OCI-LY3 (cell line): ENCODE measurements around the gene ACOT11.

Experiments used
- H2AFZ ChIP-seq: fragments of 200-600, 300-600 bp; shearing (Covaris generic); 2 replicates; pipeline ENCODE4 v1.6.0; 2014; ENCODE audit warnings: antibody characterized with exemption, low read depth, low read length
- H3K27ac ChIP-seq: fragments of 200-600, 300-600 bp; sonication (generic); 2 replicates; pipeline ENCODE4 v1.5.1; 2014; ENCODE audit warnings: mild to moderate bottlenecking, low read length, moderate library complexity, mixed read lengths
- H3K27me3 ChIP-seq: fragments of 200-600, 300-600 bp; sonication (generic); 2 replicates; pipeline ENCODE4 v1.6.1; 2014; ENCODE audit warnings: low read depth, low read length, mixed read lengths
- H3K36me3 ChIP-seq: fragments of 200-600, 300-600 bp; sonication (generic); replicated peaks from 2 replicates; pipeline ENCODE3; 2014; ENCODE audit warnings: low read depth, low read length, mixed read lengths
- H3K4me1 ChIP-seq: fragments of 300-600, 200-600 bp; sonication (generic); 2 replicates; pipeline ENCODE4 v1.6.1; 2014; ENCODE audit warnings: low read length, mixed read lengths
- H3K4me2 ChIP-seq: fragments of 200-600, 300-600 bp; sonication (generic); 2 replicates; pipeline ENCODE4 v1.6.1; 2014; ENCODE audit warnings: low read length, mixed read lengths
- H3K4me3 ChIP-seq: fragments of 300-600, 200-600 bp; sonication (generic); 2 replicates; pipeline ENCODE4 v1.5.1; 2014; ENCODE audit warnings: antibody characterized with exemption, mild to moderate bottlenecking, low read length, moderate library complexity
- H3K79me2 ChIP-seq: fragments of 300-600, 200-600 bp; shearing (Covaris generic); 2 replicates; pipeline ENCODE4 v1.6.1; 2014; ENCODE audit warnings: mild to moderate bottlenecking, low read length, mixed read lengths
- H3K9ac ChIP-seq: fragments of 300-600, 200-600 bp; shearing (Covaris generic); 2 replicates; pipeline ENCODE4 v1.6.0; 2014; ENCODE audit warnings: mild to moderate bottlenecking, low read length, moderate library complexity
- H3K9me3 ChIP-seq: fragments of 200-600, 300-600 bp; shearing (Covaris generic); 2 replicates; pipeline ENCODE4 v1.6.1; 2014; ENCODE audit warnings: low read length, mixed read lengths; ENCODE audit not compliant: insufficient read depth
- H4K20me1 ChIP-seq: fragments of 200-600, 300-600 bp; sonication (generic); 2 replicates; pipeline ENCODE4 v1.6.1; 2016; ENCODE audit warnings: low read length, mixed read lengths; ENCODE audit not compliant: insufficient read depth
- CTCF ChIP-seq: fragments of 200-600, 300-600 bp; sonication (generic); IDR thresholded peaks from 2 replicates; pipeline ENCODE4 v1.5.1; 2014; ENCODE audit warnings: antibody characterized with exemption, low read length, low read depth
- EZH2phosphoT487 ChIP-seq: fragments of 200-600 bp; shearing (Covaris generic); IDR thresholded peaks from 2 replicates; pipeline ENCODE4 v1.6.1; 2018; ENCODE audit warnings: antibody characterized with exemption, mixed run types, low read depth

Gene ACOT11

GRCh38 chr1:54614024-54614423 lies 66.0 kb downstream of the ACOT11 start:
- Histone ChIP-seq H3K27me3 (no peaks in the 10 kb centered on the region), H3K4me3 (no peak overlapping the region), H3K27ac (no peak overlapping the region), H3K4me2 (no peak overlapping the region), H2AFZ (no peak overlapping the region), H3K4me1 (no peaks in the 10 kb centered on the region), H3K9ac (no peak overlapping the region), H3K36me3 (no peaks in the 10 kb centered on the region), H4K20me1 (no peaks in the 10 kb centered on the region), H3K9me3 (no peaks in the 10 kb centered on the region), H3K79me2 (no peaks in the 10 kb centered on the region)
- no peak for TF ChIP-seq EZH2phosphoT487
- no peak for TF ChIP-seq CTCF

GRCh38 chr1:54614563-54614962 lies 66.5 kb downstream of the ACOT11 start:
- Histone ChIP-seq H3K79me2 (no peaks in the 10 kb centered on the region), H3K27ac (no peak overlapping the region), H3K4me3 (no peak overlapping the region), H3K4me2 (no peak overlapping the region), H3K9ac (no peak overlapping the region), H2AFZ (no peak overlapping the region), H3K9me3 (no peaks in the 10 kb centered on the region), H4K20me1 (no peaks in the 10 kb centered on the region), H3K27me3 (no peaks in the 10 kb centered on the region), H3K36me3 (no peaks in the 10 kb centered on the region), H3K4me1 (no peaks in the 10 kb centered on the region)
- TF ChIP-seq EZH2phosphoT487 (no peak), CTCF (no peak)

- H3K9ac ChIP-seq: no peak overlapping the region
- TF ChIP-seq CTCF: no peak
- no peak for TF ChIP-seq EZH2phosphoT487
- H3K27me3 ChIP-seq: no peaks in the 10 kb centered on the region
- H3K79me2 ChIP-seq: no peaks in the 10 kb centered on the region
- H2AFZ ChIP-seq: no peak overlapping the region
- H3K27ac ChIP-seq: no peak overlapping the region
- H3K4me3 ChIP-seq: no peak overlapping the region
- no peaks in the 10 kb centered on the region for H4K20me1 ChIP-seq
- H3K36me3 ChIP-seq: no peaks in the 10 kb centered on the region
- no peaks in the 10 kb centered on the region for H3K4me1 ChIP-seq
- no peak overlapping the region for H3K4me2 ChIP-seq
- H3K9me3 ChIP-seq: no peaks in the 10 kb centered on the region
Measured at GRCh38 chr1:54615531-54616279, 67.7 kb downstream of the ACOT11 start.

GRCh38 chr1:54619749-54620148 lies 71.7 kb downstream of the ACOT11 start:
- Histone ChIP-seq H3K4me2 (no peak overlapping the region), H3K9me3 (no peaks in the 10 kb centered on the region), H3K27me3 (no peaks in the 10 kb centered on the region)

More at GRCh38 chr1:54619749-54620148, 71.7 kb downstream of the ACOT11 start:
- Histone ChIP-seq H3K27ac (no peak overlapping the region), H3K4me1 (peaks cover 3% of the 10 kb centered on the region; the same call in 1 of the 2 replicates), H4K20me1 (no peaks in the 10 kb centered on the region), H3K9ac (no peak overlapping the region), H3K36me3 (no peaks in the 10 kb centered on the region), H2AFZ (no peak overlapping the region), H3K79me2 (no peaks in the 10 kb centered on the region), H3K4me3 (no peak overlapping the region)
- TF ChIP-seq CTCF: no peak
- no peak for TF ChIP-seq EZH2phosphoT487
